Right atrium auricular region (tissue), 2 donors: Measurements from ENCODE around the gene KLHL17. TPM values are rescaled to one million over a fixed set of nuclear protein-coding genes. Genes with fewer than 3 reads are reported as not detected.

Experiments
- DNase-seq: peaks from one replicate; pipeline ENCODE4 v3.0.0-alpha.2; 2019; ENCODE audit warnings: low spot score
- H3K27ac ChIP-seq, 2 donors: fragments of 200-600 bp; sonication (generic); 1 replicate in 1 of 2; 2 replicates in 1 of 2; pipeline ENCODE4 v1.5.1; 2016 to 2019
- H3K27me3 ChIP-seq, 2 donors: fragments of 200-600 bp; sonication (generic); one replicate each; pipeline versions ENCODE4 v1.5.1 to v1.6.0; 2017 to 2019
- H3K36me3 ChIP-seq: fragments of 200-600 bp; sonication (generic); one replicate; pipeline ENCODE4 v1.5.1; 2016
- H3K4me1 ChIP-seq, 2 donors: fragments of 200-600 bp; sonication (generic); one replicate each; pipeline versions ENCODE4 v1.5.1 to v1.6.0; 2017 to 2019
- H3K4me3 ChIP-seq, 2 donors: fragments of 200-600 bp; sonication (generic); 1 replicate in 1 of 2; 2 replicates in 1 of 2; pipeline ENCODE4 v1.5.1; 2017 to 2019; ENCODE audit warnings: mild to moderate bottlenecking in 1 of 2, moderate library complexity in 1 of 2
- H3K9me3 ChIP-seq, 2 donors: fragments of 200-600 bp; sonication (generic); one replicate each; pipeline ENCODE4 v1.5.1; 2019
- CTCF ChIP-seq, 2 donors: fragments of 200-600 bp; sonication (generic); IDR thresholded peaks; one replicate each; pipeline ENCODE4 v1.5.1; 2019; ENCODE audit warnings: antibody characterized with exemption in 2 of 2
- total RNA-seq, 2 donors: library from RNA; depleted of rRNA; stranded (reverse); fragments of >200 nt; gene quantifications; one replicate each; pipeline ENCODE4 v1.1.0, GENCODE V29; 2016

The KLHL17 gene
- total RNA-seq, 2 donors from 2014 or later = 2.4 to 2.9 TPM

- no peak for DNase-seq
- TF ChIP-seq CTCF (IDR thresholded peaks at IDR 0.05) = no peak
- H3K27me3 ChIP-seq = peaks cover 0 to 8% of the 10 kb centered on the region in 2 donors
- no peak overlapping the region for H3K4me3 ChIP-seq
- peaks cover 0 to 14% of the 10 kb centered on the region in 2 donors for H3K4me1 ChIP-seq
- H3K36me3 ChIP-seq = no peaks in the 10 kb centered on the region
- H3K9me3 ChIP-seq = no peaks in the 10 kb centered on the region
- no peak overlapping the region for H3K27ac ChIP-seq
These were observed 29.7 kb upstream of the KLHL17 start for GRCh38 chr1:930633-931138.

- Histone ChIP-seq H3K27ac (no peak overlapping the region), H3K4me3 (no peak overlapping the region), H3K27me3 (peaks cover 0 to 8% of the 10 kb centered on the region in 2 donors), H3K36me3 (no peaks in the 10 kb centered on the region), H3K9me3 (no peaks in the 10 kb centered on the region), H3K4me1 (peaks cover 0 to 16% of the 10 kb centered on the region in 2 donors)
- TF ChIP-seq CTCF (IDR thresholded peaks at IDR 0.05) = no peak
- DNase-seq = no peak
These were observed 28.8 kb upstream of the KLHL17 start for GRCh38 chr1:931380-932172.

GRCh38 chr1:932173-932510 is 28.2 kb upstream of the KLHL17 start:
- TF ChIP-seq CTCF (IDR thresholded peaks at IDR 0.05) = no peak
- no peaks in the 10 kb centered on the region for H3K36me3 ChIP-seq
- H3K4me3 ChIP-seq = no peak overlapping the region
- no peak overlapping the region for H3K27ac ChIP-seq
- peaks cover 0 to 16% of the 10 kb centered on the region in 2 donors for H3K4me1 ChIP-seq
- no peak for DNase-seq
- H3K9me3 ChIP-seq = no peaks in the 10 kb centered on the region
- H3K27me3 ChIP-seq = peaks cover 0 to 8% of the 10 kb centered on the region in 2 donors

GRCh38 chr1:932776-933602 is 27.4 kb upstream of the KLHL17 start:
- Histone ChIP-seq H3K4me3 (no peak overlapping the region), H3K27ac (no peak overlapping the region), H3K27me3 (peaks cover 0 to 8% of the 10 kb centered on the region in 2 donors), H3K9me3 (no peaks in the 10 kb centered on the region), H3K36me3 (no peaks in the 10 kb centered on the region), H3K4me1 (peaks cover 0 to 16% of the 10 kb centered on the region in 2 donors)
- no peak for DNase-seq
- no peak for TF ChIP-seq CTCF (IDR thresholded peaks at IDR 0.05)

- Histone ChIP-seq H3K36me3 (no peaks in the 10 kb centered on the region), H3K4me1 (peaks cover 0 to 16% of the 10 kb centered on the region in 2 donors), H3K27ac (no peak overlapping the region), H3K27me3 (peaks cover 0 to 8% of the 10 kb centered on the region in 2 donors), H3K9me3 (no peaks in the 10 kb centered on the region), H3K4me3 (no peak overlapping the region)
- no peak for TF ChIP-seq CTCF (IDR thresholded peaks at IDR 0.05)
- no peak for DNase-seq
These were observed 26.8 kb upstream of the KLHL17 start for GRCh38 chr1:933603-933940.
